Trophoblast cell (in vitro differentiated cells and primary cell): Measurements from ENCODE around the gene MSRB3.

Experiments used
- DNase-seq, 2 donors: peaks; one replicate each; pipeline ENCODE4 v3.0.0-alpha.2; 2016
- H2AFZ ChIP-seq: 2 replicates; pipeline ENCODE4 v1.6.1; 2013; ENCODE audit warnings: low read length, moderate library complexity, mild to moderate bottlenecking; ENCODE audit not compliant: insufficient read depth, poor library complexity
- H2AK5ac ChIP-seq: 2 replicates; pipeline ENCODE4 v1.6.1; 2013; ENCODE audit warnings: mild to moderate bottlenecking, low read length
- H2BK120ac ChIP-seq: 2 replicates; pipeline ENCODE4 v1.6.1; 2013; ENCODE audit warnings: low read length, mild to moderate bottlenecking, moderate library complexity; ENCODE audit not compliant: insufficient read depth, poor library complexity
- H2BK12ac ChIP-seq: 2 replicates; pipeline ENCODE4 v1.6.1; 2013; ENCODE audit warnings: mild to moderate bottlenecking, low read length, moderate library complexity
- H2BK5ac ChIP-seq: 2 replicates; pipeline ENCODE4 v1.6.1; 2013; ENCODE audit warnings: low read length, low read depth, moderate library complexity, mild to moderate bottlenecking; ENCODE audit not compliant: poor library complexity
- H3K14ac ChIP-seq: 2 replicates; pipeline ENCODE4 v1.6.1; 2013; ENCODE audit warnings: mild to moderate bottlenecking, low read length
- H3K18ac ChIP-seq: 2 replicates; pipeline ENCODE4 v1.6.1; 2013; ENCODE audit warnings: mild to moderate bottlenecking, low read length
- H3K23ac ChIP-seq: 2 replicates; pipeline ENCODE4 v1.6.1; 2013; ENCODE audit warnings: low read length
- H3K27ac ChIP-seq: 2 replicates; pipeline ENCODE4 v1.5.1; 2013; ENCODE audit warnings: low read depth, mild to moderate bottlenecking, inconsistent platforms, low read length, moderate library complexity
- H3K27me3 ChIP-seq: 2 replicates; pipeline ENCODE4 v1.6.1; 2013; ENCODE audit warnings: inconsistent platforms, mild to moderate bottlenecking, low read length, moderate library complexity; ENCODE audit not compliant: insufficient read depth
- H3K36me3 ChIP-seq, 2 experiments: 1 replicate in 1 of 2; 2 replicates in 1 of 2; pipeline ENCODE4 v1.6.1; 2013; ENCODE audit warnings: low read length in 2 of 2, mild to moderate bottlenecking in 2 of 2, moderate library complexity in 1 of 2; ENCODE audit not compliant: insufficient read depth in 2 of 2, control insufficient read depth in 1 of 2
- H3K4ac ChIP-seq: 2 replicates; pipeline ENCODE4 v1.6.1; 2013; ENCODE audit warnings: low read depth, mild to moderate bottlenecking, low read length, moderate library complexity
- H3K4me1 ChIP-seq, 2 experiments: 1 replicate in 1 of 2; 2 replicates in 1 of 2; pipeline ENCODE4 v1.6.1; 2013; ENCODE audit warnings: low read length in 2 of 2, mild to moderate bottlenecking in 2 of 2, moderate library complexity in 1 of 2; ENCODE audit not compliant: insufficient read depth in 2 of 2, control insufficient read depth in 1 of 2
- H3K4me2 ChIP-seq: 2 replicates; pipeline ENCODE4 v1.6.1; 2013; ENCODE audit warnings: inconsistent platforms, mild to moderate bottlenecking, low read length, moderate library complexity
- H3K4me3 ChIP-seq: 2 replicates; pipeline ENCODE4 v1.5.1; 2013; ENCODE audit warnings: mild to moderate bottlenecking, low read depth, low read length, inconsistent platforms
- H3K79me1 ChIP-seq: one replicate; pipeline ENCODE4 v1.6.1; 2013; ENCODE audit warnings: low read length
- H3K79me2 ChIP-seq: 2 replicates; pipeline ENCODE4 v1.6.1; 2013; ENCODE audit warnings: low read length, mild to moderate bottlenecking; ENCODE audit not compliant: control insufficient read depth, insufficient read depth, poor library complexity
- H3K9ac ChIP-seq: 2 replicates; pipeline ENCODE4 v1.6.1; 2013; ENCODE audit warnings: mild to moderate bottlenecking, low read length
- H3K9me3 ChIP-seq: 2 replicates; pipeline ENCODE4 v1.6.1; 2013; ENCODE audit warnings: low read depth, mild to moderate bottlenecking, control low read depth, inconsistent platforms, low read length; ENCODE audit not compliant: insufficient read depth
- H4K12ac ChIP-seq: 2 replicates; pipeline ENCODE4 v1.6.1; 2013; ENCODE audit warnings: low read depth, mild to moderate bottlenecking, low read length, moderate library complexity
- H4K8ac ChIP-seq: 2 replicates; pipeline ENCODE4 v1.6.1; 2013; ENCODE audit warnings: low read depth, mild to moderate bottlenecking, low read length, moderate library complexity
- H4K91ac ChIP-seq: one replicate; pipeline ENCODE4 v1.6.1; 2013; ENCODE audit warnings: low read depth, mild to moderate bottlenecking, low read length, moderate library complexity
- WGBS: extraction: QIAGEN DNeasy Blood & Tissue Kit; methylation state at CpG from one replicate; pipeline ENCODE4 v1.1.7; 2013; ENCODE audit warnings: missing lambda C conversion rate; ENCODE audit not compliant: insufficient read length, insufficient coverage; ENCODE audit errors: extremely low coverage; 5-methylcytosine and 5-hydroxymethylcytosine counted together

MSRB3 gene

GRCh38 chr12:65238609-65239008, 39.9 kb upstream of the MSRB3 start:
- Histone ChIP-seq H3K4ac (no peak overlapping the region), H3K23ac (no peak overlapping the region), H2BK5ac (no peak overlapping the region), H3K9ac (no peak overlapping the region), H2AFZ (no peak overlapping the region), H3K27me3 (no peaks in the 10 kb centered on the region), H3K9me3 (no peaks in the 10 kb centered on the region), H4K12ac (no peak overlapping the region), H2BK12ac (no peak overlapping the region), H3K27ac (no peak overlapping the region), H2BK120ac (no peak overlapping the region), H3K14ac (no peak overlapping the region), H4K91ac (no peak overlapping the region), H3K79me2 (no peaks in the 10 kb centered on the region), H3K18ac (no peak overlapping the region), H3K4me2 (no peak overlapping the region), H4K8ac (no peak overlapping the region), H3K4me1 (no peaks in the 10 kb centered on the region), H3K36me3 (peaks cover 0 to 3% of the 10 kb centered on the region in 2 experiments), H3K4me3 (no peak overlapping the region), H2AK5ac (no peak overlapping the region), H3K79me1 (no peaks in the 10 kb centered on the region)
- peak in 1 of 2 donors; percentile 82 for DNase-seq
- no CpG with 5 or more reads among the region's 3 CpGs for WGBS

GRCh38 chr12:65248656-65249633, 29.5 kb upstream of the MSRB3 start:
- no peak overlapping the region for H3K18ac ChIP-seq
- H2BK5ac ChIP-seq, result no peak overlapping the region
- no peak overlapping the region for H3K27ac ChIP-seq
- no peaks in the 10 kb centered on the region for H3K4me1 ChIP-seq
- no peak overlapping the region for H3K14ac ChIP-seq
- H3K79me2 ChIP-seq, result no peaks in the 10 kb centered on the region
- H4K12ac ChIP-seq, result no peak overlapping the region
- no peak overlapping the region for H3K4me3 ChIP-seq
- H3K79me1 ChIP-seq, result no peaks in the 10 kb centered on the region
- H3K4me2 ChIP-seq, result no peak overlapping the region
- no peak overlapping the region for H4K91ac ChIP-seq
- H3K36me3 ChIP-seq, result peaks cover 2% of the 10 kb centered on the region in 2 experiments
- no CpG with 5 or more reads among the region's 2 CpGs for WGBS
- no peak overlapping the region for H2BK120ac ChIP-seq
- no peak overlapping the region for H3K9ac ChIP-seq
- H4K8ac ChIP-seq, result no peak overlapping the region
- DNase-seq, result no peak
- H2AK5ac ChIP-seq, result no peak overlapping the region
- no peak overlapping the region for H2AFZ ChIP-seq
- H3K23ac ChIP-seq, result no peak overlapping the region
- no peak overlapping the region for H3K4ac ChIP-seq
- H3K27me3 ChIP-seq, result no peaks in the 10 kb centered on the region
- no peak overlapping the region for H2BK12ac ChIP-seq
- H3K9me3 ChIP-seq, result no peaks in the 10 kb centered on the region

GRCh38 chr12:65252515-65252914, 26.0 kb upstream of the MSRB3 start:
- Histone ChIP-seq H3K4me1 (no peaks in the 10 kb centered on the region), H4K91ac (no peak overlapping the region), H3K23ac (no peak overlapping the region), H2AFZ (no peak overlapping the region), H3K9me3 (no peaks in the 10 kb centered on the region), H3K18ac (no peak overlapping the region), H4K12ac (no peak overlapping the region), H2BK12ac (no peak overlapping the region), H2BK5ac (no peak overlapping the region), H3K27ac (no peak overlapping the region), H2BK120ac (no peak overlapping the region), H3K4me2 (no peak overlapping the region), H4K8ac (no peak overlapping the region), H3K4me3 (no peak overlapping the region), H3K4ac (no peak overlapping the region), H3K79me2 (no peaks in the 10 kb centered on the region), H3K27me3 (no peaks in the 10 kb centered on the region), H3K79me1 (no peaks in the 10 kb centered on the region), H3K14ac (no peak overlapping the region), H3K36me3 (no peaks in the 10 kb centered on the region), H2AK5ac (no peak overlapping the region), H3K9ac (no peak overlapping the region)
- WGBS, result no CpG with 5 or more reads among the region's 1 CpG
- DNase-seq, result no peak

DNA sequence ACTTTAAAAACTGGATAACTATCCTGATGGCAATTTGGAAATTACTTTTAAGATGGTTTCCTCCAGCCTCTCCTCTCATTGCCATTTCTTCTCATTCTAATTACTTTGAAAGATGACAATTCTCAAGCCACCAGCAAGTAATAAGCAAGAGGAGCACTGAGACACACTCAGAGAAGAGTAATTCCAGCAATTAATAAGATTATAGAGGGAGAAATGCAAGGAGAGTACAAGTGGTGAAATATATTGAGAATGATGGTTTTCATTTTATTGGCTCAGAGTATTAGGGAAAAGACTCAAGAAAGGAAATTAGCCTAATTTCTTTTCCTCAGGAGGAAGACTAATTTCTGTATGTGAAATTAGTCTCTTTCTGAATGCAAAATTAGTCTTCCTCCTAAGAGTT, 20.5 kb upstream of the MSRB3 start:
- H3K27me3 ChIP-seq, result no peaks in the 10 kb centered on the region
- no peak overlapping the region for H2AK5ac ChIP-seq
- H3K4me3 ChIP-seq, result no peak overlapping the region
- H3K79me2 ChIP-seq, result no peaks in the 10 kb centered on the region
- no peak overlapping the region for H3K4me2 ChIP-seq
- no peak overlapping the region for H4K12ac ChIP-seq
- H2BK5ac ChIP-seq, result no peak overlapping the region
- no peak overlapping the region for H3K14ac ChIP-seq
- no peaks in the 10 kb centered on the region for H3K79me1 ChIP-seq
- no peak overlapping the region for H4K8ac ChIP-seq
- H2BK120ac ChIP-seq, result no peak overlapping the region
- no peaks in the 10 kb centered on the region for H3K36me3 ChIP-seq
- no peak for DNase-seq
- H2AFZ ChIP-seq, result no peak overlapping the region
- no peak overlapping the region for H2BK12ac ChIP-seq
- H3K23ac ChIP-seq, result no peak overlapping the region
- no peak overlapping the region for H3K27ac ChIP-seq
- H3K4ac ChIP-seq, result no peak overlapping the region
- no peak overlapping the region for H3K9ac ChIP-seq
- no peaks in the 10 kb centered on the region for H3K9me3 ChIP-seq
- no peak overlapping the region for H4K91ac ChIP-seq
- H3K4me1 ChIP-seq, result no peaks in the 10 kb centered on the region
- H3K18ac ChIP-seq, result no peak overlapping the region
